Fibroblast of mammary gland (primary cell): ENCODE measurements around the gene RFTN2.
A peak's percentile ranks its signal among the peaks of the same experiment; 100 is the strongest.
"Not testable (repeated sequence)": the region's sequence is repeated elsewhere in the genome, so short reads cannot be mapped to it uniquely, and the experiment has no call there.

Source experiments
- DNase-seq: peaks from one replicate; pipeline ENCODE4 v3.0.0-alpha.2; 2010; ENCODE audit warnings: low read depth
- H3K4me3 ChIP-seq: 2 replicates; pipeline ENCODE4 v1.5.1; 2011; ENCODE audit warnings: low read depth, mild to moderate bottlenecking, low read length, moderate library complexity; ENCODE audit not compliant: control insufficient read depth
- CTCF ChIP-seq: conservative IDR thresholded peaks from 2 replicates; pipeline ENCODE4 v1.5.1; 2011; ENCODE audit warnings: low read depth, low read length, inconsistent platforms; ENCODE audit not compliant: control insufficient read depth, insufficient read depth

The RFTN2 gene

GRCh38 chr2:197571627-197572271 is 103.6 kb downstream of the RFTN2 start:
- TF ChIP-seq CTCF = no peak
- peak; percentile 68 for DNase-seq
- H3K4me3 ChIP-seq = no peak overlapping the region

- no peak for TF ChIP-seq CTCF
- H3K4me3 ChIP-seq = no peak overlapping the region
- DNase-seq = no peak
These were observed 115.2 kb downstream of the RFTN2 start for GRCh38 chr2:197560146-197560665.

GRCh38 chr2:197559681-197560080 is 115.7 kb downstream of the RFTN2 start:
- H3K4me3 ChIP-seq = no peak overlapping the region
- no peak for DNase-seq
- TF ChIP-seq CTCF = no peak

GRCh38 chr2:197558393-197558792 is 117.0 kb downstream of the RFTN2 start:
- H3K4me3 ChIP-seq = no peak overlapping the region
- TF ChIP-seq CTCF = no peak
- no peak for DNase-seq

GRCh38 chr2:197556456-197556855 is 118.9 kb downstream of the RFTN2 start:
- DNase-seq = peak; percentile 42
- no peak for TF ChIP-seq CTCF
- H3K4me3 ChIP-seq = no peak overlapping the region

- H3K4me3 ChIP-seq = no peak overlapping the region
- DNase-seq = no peak
- TF ChIP-seq CTCF = no peak
These were observed 119.9 kb downstream of the RFTN2 start for GRCh38 chr2:197555467-197555866.

GRCh38 chr2:197551260-197551659 is 124.1 kb downstream of the RFTN2 start:
- DNase-seq, H3K4me3 ChIP-seq: not testable (repeated sequence)
